GM23338 (cell line): ENCODE results near the gene HECTD2. TPM values are rescaled to one million over a fixed set of nuclear protein-coding genes. Genes with fewer than 3 reads are reported as not detected.

Source experiments
- ATAC-seq: fragments of 200-7000 bp; cut with Tn5 transposase; 3 replicates; pipeline ENCODE4 v1.9.1; 2020
- DNase-seq: peaks from one replicate; pipeline ENCODE4 v3.0.0-alpha.2; 2015; ENCODE audit warnings: low spot score
- H2AFZ ChIP-seq: fragments of 200-600 bp; sonication (generic); 2 replicates; pipeline ENCODE4 v1.8.0; 2016; ENCODE audit warnings: antibody characterized with exemption, mild to moderate bottlenecking, moderate library complexity
- H3F3A ChIP-seq: fragments of 200-600 bp; sonication (generic); replicated peaks from 2 replicates; pipeline ENCODE4 v1.8.0; 2017; ENCODE audit warnings: antibody characterized with exemption, mixed run types, low read depth
- H3K27ac ChIP-seq: fragments of 200-600 bp; sonication (generic); 2 replicates; pipeline ENCODE4 v1.6.1; 2016; ENCODE audit warnings: low read depth
- H3K27me3 ChIP-seq: fragments of 200-600 bp; sonication (generic); 2 replicates; pipeline ENCODE4 v1.8.0; 2016; ENCODE audit warnings: mild to moderate bottlenecking, mixed run types, moderate library complexity; ENCODE audit not compliant: insufficient read depth
- H3K36me3 ChIP-seq: fragments of 200-600 bp; sonication (generic); 2 replicates; pipeline ENCODE4 v1.8.0; 2016; ENCODE audit warnings: mild to moderate bottlenecking; ENCODE audit not compliant: insufficient read depth
- H3K4me1 ChIP-seq: fragments of 200-600 bp; sonication (generic); 2 replicates; pipeline ENCODE4 v1.8.0; 2016; ENCODE audit warnings: mild to moderate bottlenecking, moderate library complexity; ENCODE audit not compliant: insufficient read depth
- H3K4me2 ChIP-seq: fragments of 200-600 bp; sonication (generic); 2 replicates; pipeline ENCODE4 v1.7.1; 2017; ENCODE audit warnings: mixed run types
- H3K4me3 ChIP-seq: fragments of 200-600 bp; sonication (generic); 2 replicates; pipeline ENCODE4 v1.6.1; 2016; ENCODE audit warnings: mixed run types
- H3K79me2 ChIP-seq: fragments of 200-600 bp; sonication (generic); replicated peaks from 2 replicates; pipeline ENCODE4 v1.8.0; 2017; ENCODE audit warnings: mild to moderate bottlenecking; ENCODE audit not compliant: insufficient read depth
- H3K9me2 ChIP-seq: fragments of 200-600 bp; sonication (generic); 2 replicates; pipeline ENCODE4 v1.8.0; 2017; ENCODE audit not compliant: insufficient read depth
- H4K20me1 ChIP-seq: fragments of 200-600 bp; sonication (generic); replicated peaks from 2 replicates; pipeline ENCODE4 v1.8.0; 2017; ENCODE audit warnings: mild to moderate bottlenecking; ENCODE audit not compliant: insufficient read depth
- H3K27ac Mint-ChIP-seq: 2 replicates; pipeline ENCODE4 v1.8.0; 2020; ENCODE audit warnings: inconsistent platforms, mild to moderate bottlenecking, moderate library complexity, mixed read lengths
- H3K27me3 Mint-ChIP-seq: 3 replicates; pipeline ENCODE4 v1.8.0; 2022; ENCODE audit warnings: low read depth, mild to moderate bottlenecking, moderate library complexity, mixed read lengths, inconsistent platforms; ENCODE audit not compliant: insufficient read depth, poor library complexity
- H3K36me3 Mint-ChIP-seq: 3 replicates; pipeline ENCODE4 v1.8.0; 2021; ENCODE audit warnings: low read depth, mild to moderate bottlenecking, inconsistent platforms, moderate library complexity, mixed read lengths
- H3K4me1 Mint-ChIP-seq: 3 replicates; pipeline ENCODE4 v1.8.0; 2020; ENCODE audit warnings: mild to moderate bottlenecking, inconsistent platforms, mixed read lengths
- H3K4me3 Mint-ChIP-seq: 3 replicates; pipeline ENCODE4 v1.8.0; 2021; ENCODE audit warnings: moderate library complexity, mild to moderate bottlenecking, inconsistent platforms, mixed read lengths
- H3K9me3 Mint-ChIP-seq: 3 replicates; pipeline ENCODE4 v1.8.0; 2020; ENCODE audit warnings: moderate library complexity, mild to moderate bottlenecking, inconsistent platforms, mixed read lengths
- CREB1 ChIP-seq: fragments of 250-450 bp; sonication (Bioruptor Pico); IDR thresholded peaks from 2 replicates; pipeline ENCODE4 v1.5.0; 2020; ENCODE audit warnings: low read depth, mild to moderate bottlenecking, moderate library complexity
- EZH2 ChIP-seq: fragments of 200-600 bp; sonication (generic); IDR thresholded peaks from one replicate; pipeline ENCODE4 v1.8.0; 2017; ENCODE audit warnings: antibody characterized with exemption, mild to moderate bottlenecking, low read depth; ENCODE audit not compliant: unreplicated experiment
- EZH2phosphoT487 ChIP-seq: fragments of 200-600 bp; sonication (generic); IDR thresholded peaks from one replicate; pipeline ENCODE4 v1.8.1; 2018; ENCODE audit warnings: antibody characterized with exemption; ENCODE audit not compliant: unreplicated experiment
- JUNB ChIP-seq: IDR thresholded peaks from one replicate; pipeline ENCODE4 v1.6.1; 2016; ENCODE audit warnings: antibody characterized with exemption; ENCODE audit not compliant: unreplicated experiment
- NANOG ChIP-seq: IDR thresholded peaks from 2 replicates; pipeline ENCODE4 v1.6.1; 2016; ENCODE audit warnings: antibody characterized with exemption, borderline replicate concordance
- POLR2AphosphoS5 ChIP-seq: IDR thresholded peaks from 2 replicates; pipeline ENCODE4 v1.6.1; 2016; ENCODE audit warnings: antibody characterized with exemption, low read depth
- STAT1 ChIP-seq: IDR thresholded peaks from one replicate; pipeline ENCODE4 v1.6.1; 2016; ENCODE audit warnings: antibody characterized with exemption; ENCODE audit not compliant: unreplicated experiment
- ZNF114 ChIP-seq: fragments of 250-450 bp; sonication (Bioruptor Pico); IDR thresholded peaks from 2 replicates; pipeline ENCODE4 v1.5.0; 2020; ENCODE audit warnings: mild to moderate bottlenecking, moderate library complexity
- ZNF331 ChIP-seq: fragments of 250-450 bp; sonication (Bioruptor Pico); IDR thresholded peaks from 2 replicates; pipeline ENCODE4 v1.5.0; 2020; ENCODE audit warnings: low read depth, mild to moderate bottlenecking, moderate library complexity
- polyA plus RNA-seq: library from polyadenylated mRNA; unstranded; fragments of >200 nt; fragmentation: Nextera tagmentation; extraction: Ambion mirVana; gene quantifications from 2 replicates; pipeline ENCODE4 v1.2.1, GENCODE V29; 2016
- total RNA-seq: library from RNA; depleted of rRNA; stranded (reverse); fragments of >200 nt; shearing (Covaris generic); gene quantifications from 2 replicates; pipeline ENCODE4 v1.2.3, GENCODE V29; 2014
- TF ChIP-seq, protein P1 (sequence below), 2 experiments: fragments of 200-600 bp in 1 of 2; sonication (generic) in 1 of 2; conservative IDR thresholded peaks; 2 replicates each; pipeline versions ENCODE4 v1.5.1 to v1.6.1; 2016 to 2017; ENCODE audit warnings: antibody characterized with exemption in 2 of 2, low read depth in 2 of 2, mild to moderate bottlenecking in 2 of 2, moderate library complexity in 1 of 2
- TF ChIP-seq, protein P2 (sequence below): fragments of 250-450 bp; sonication (Bioruptor Pico); IDR thresholded peaks from 2 replicates; pipeline ENCODE4 v1.5.0; 2020; ENCODE audit warnings: mild to moderate bottlenecking, moderate library complexity
- TF ChIP-seq, protein P3 (sequence below): IDR thresholded peaks from one replicate; pipeline ENCODE4 v1.6.1; 2018; ENCODE audit warnings: antibody characterized with exemption; ENCODE audit not compliant: unreplicated experiment
- TF ChIP-seq, protein P4 (sequence below): IDR thresholded peaks from 2 replicates; pipeline ENCODE4 v1.6.1; 2016; ENCODE audit warnings: antibody characterized with exemption

The HECTD2 gene
- total and polyA plus RNA-seq, 2 experiments from 2014 or later, result 8.5 to 14.4 TPM

DNA sequence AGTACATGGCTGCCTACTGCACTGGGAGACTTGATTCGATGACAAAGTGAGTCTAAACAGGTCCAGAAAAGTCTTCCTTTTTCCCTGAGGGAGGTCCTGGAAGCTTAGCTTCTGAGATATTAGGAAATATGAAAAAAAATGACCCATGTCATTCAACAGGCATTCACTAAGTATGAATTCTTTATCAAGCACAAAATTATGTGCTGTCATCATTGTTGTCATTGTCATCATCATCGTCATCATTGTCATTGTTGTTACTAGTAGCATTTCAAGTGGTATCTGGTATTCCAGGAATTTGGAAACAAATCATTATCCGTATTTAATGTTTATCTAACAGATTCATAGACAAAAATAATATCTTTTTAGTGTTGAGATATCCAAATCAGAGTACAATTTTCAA lies 49.7 kb upstream of the HECTD2 start:
- peaks cover 1% of the 10 kb centered on the region for H3K27me3 Mint-ChIP-seq

More for the DNA sequence above, 49.7 kb upstream of the HECTD2 start:
- Mint-ChIP-seq H3K4me3 (no peak overlapping the region), H3K9me3 (peaks cover 2% of the 10 kb centered on the region; the same call in 1 of the 3 replicates), H3K36me3 (no peaks in the 10 kb centered on the region), H3K4me1 (no peaks in the 10 kb centered on the region), H3K27ac (no peak overlapping the region)
- H3F3A ChIP-seq, result no peaks in the 10 kb centered on the region
- H3K27me3 ChIP-seq, result no peaks in the 10 kb centered on the region
- no peak overlapping the region for H3K4me3 ChIP-seq
- H3K36me3 ChIP-seq, result no peaks in the 10 kb centered on the region
- H3K27ac ChIP-seq, result no peak overlapping the region
- no peak overlapping the region for H3K4me2 ChIP-seq
- no peaks in the 10 kb centered on the region for H4K20me1 ChIP-seq
- no peaks in the 10 kb centered on the region; the same call in 1 of the 2 replicates for H3K9me2 ChIP-seq
- no peaks in the 10 kb centered on the region for H3K4me1 ChIP-seq
- DNase-seq, result no peak
- no peak for ATAC-seq
- no peak overlapping the region for H2AFZ ChIP-seq
- no peaks in the 10 kb centered on the region for H3K79me2 ChIP-seq
- TF ChIP-seq, protein P1, sequence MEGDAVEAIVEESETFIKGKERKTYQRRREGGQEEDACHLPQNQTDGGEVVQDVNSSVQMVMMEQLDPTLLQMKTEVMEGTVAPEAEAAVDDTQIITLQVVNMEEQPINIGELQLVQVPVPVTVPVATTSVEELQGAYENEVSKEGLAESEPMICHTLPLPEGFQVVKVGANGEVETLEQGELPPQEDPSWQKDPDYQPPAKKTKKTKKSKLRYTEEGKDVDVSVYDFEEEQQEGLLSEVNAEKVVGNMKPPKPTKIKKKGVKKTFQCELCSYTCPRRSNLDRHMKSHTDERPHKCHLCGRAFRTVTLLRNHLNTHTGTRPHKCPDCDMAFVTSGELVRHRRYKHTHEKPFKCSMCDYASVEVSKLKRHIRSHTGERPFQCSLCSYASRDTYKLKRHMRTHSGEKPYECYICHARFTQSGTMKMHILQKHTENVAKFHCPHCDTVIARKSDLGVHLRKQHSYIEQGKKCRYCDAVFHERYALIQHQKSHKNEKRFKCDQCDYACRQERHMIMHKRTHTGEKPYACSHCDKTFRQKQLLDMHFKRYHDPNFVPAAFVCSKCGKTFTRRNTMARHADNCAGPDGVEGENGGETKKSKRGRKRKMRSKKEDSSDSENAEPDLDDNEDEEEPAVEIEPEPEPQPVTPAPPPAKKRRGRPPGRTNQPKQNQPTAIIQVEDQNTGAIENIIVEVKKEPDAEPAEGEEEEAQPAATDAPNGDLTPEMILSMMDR (conservative IDR thresholded peaks at IDR 0.05; ENCODE audit: low read depth in 2 of 2), result no peak
- TF ChIP-seq EZH2 (no peak), JUNB (no peak), ZNF331 (CRISPR knock-in tag) (no peak), POLR2AphosphoS5 (no peak), ZNF114 (no peak), STAT1 (no peak), EZH2phosphoT487 (no peak), NANOG (no peak), CREB1 (CRISPR knock-in tag) (no peak)
- TF ChIP-seq, protein P2, sequence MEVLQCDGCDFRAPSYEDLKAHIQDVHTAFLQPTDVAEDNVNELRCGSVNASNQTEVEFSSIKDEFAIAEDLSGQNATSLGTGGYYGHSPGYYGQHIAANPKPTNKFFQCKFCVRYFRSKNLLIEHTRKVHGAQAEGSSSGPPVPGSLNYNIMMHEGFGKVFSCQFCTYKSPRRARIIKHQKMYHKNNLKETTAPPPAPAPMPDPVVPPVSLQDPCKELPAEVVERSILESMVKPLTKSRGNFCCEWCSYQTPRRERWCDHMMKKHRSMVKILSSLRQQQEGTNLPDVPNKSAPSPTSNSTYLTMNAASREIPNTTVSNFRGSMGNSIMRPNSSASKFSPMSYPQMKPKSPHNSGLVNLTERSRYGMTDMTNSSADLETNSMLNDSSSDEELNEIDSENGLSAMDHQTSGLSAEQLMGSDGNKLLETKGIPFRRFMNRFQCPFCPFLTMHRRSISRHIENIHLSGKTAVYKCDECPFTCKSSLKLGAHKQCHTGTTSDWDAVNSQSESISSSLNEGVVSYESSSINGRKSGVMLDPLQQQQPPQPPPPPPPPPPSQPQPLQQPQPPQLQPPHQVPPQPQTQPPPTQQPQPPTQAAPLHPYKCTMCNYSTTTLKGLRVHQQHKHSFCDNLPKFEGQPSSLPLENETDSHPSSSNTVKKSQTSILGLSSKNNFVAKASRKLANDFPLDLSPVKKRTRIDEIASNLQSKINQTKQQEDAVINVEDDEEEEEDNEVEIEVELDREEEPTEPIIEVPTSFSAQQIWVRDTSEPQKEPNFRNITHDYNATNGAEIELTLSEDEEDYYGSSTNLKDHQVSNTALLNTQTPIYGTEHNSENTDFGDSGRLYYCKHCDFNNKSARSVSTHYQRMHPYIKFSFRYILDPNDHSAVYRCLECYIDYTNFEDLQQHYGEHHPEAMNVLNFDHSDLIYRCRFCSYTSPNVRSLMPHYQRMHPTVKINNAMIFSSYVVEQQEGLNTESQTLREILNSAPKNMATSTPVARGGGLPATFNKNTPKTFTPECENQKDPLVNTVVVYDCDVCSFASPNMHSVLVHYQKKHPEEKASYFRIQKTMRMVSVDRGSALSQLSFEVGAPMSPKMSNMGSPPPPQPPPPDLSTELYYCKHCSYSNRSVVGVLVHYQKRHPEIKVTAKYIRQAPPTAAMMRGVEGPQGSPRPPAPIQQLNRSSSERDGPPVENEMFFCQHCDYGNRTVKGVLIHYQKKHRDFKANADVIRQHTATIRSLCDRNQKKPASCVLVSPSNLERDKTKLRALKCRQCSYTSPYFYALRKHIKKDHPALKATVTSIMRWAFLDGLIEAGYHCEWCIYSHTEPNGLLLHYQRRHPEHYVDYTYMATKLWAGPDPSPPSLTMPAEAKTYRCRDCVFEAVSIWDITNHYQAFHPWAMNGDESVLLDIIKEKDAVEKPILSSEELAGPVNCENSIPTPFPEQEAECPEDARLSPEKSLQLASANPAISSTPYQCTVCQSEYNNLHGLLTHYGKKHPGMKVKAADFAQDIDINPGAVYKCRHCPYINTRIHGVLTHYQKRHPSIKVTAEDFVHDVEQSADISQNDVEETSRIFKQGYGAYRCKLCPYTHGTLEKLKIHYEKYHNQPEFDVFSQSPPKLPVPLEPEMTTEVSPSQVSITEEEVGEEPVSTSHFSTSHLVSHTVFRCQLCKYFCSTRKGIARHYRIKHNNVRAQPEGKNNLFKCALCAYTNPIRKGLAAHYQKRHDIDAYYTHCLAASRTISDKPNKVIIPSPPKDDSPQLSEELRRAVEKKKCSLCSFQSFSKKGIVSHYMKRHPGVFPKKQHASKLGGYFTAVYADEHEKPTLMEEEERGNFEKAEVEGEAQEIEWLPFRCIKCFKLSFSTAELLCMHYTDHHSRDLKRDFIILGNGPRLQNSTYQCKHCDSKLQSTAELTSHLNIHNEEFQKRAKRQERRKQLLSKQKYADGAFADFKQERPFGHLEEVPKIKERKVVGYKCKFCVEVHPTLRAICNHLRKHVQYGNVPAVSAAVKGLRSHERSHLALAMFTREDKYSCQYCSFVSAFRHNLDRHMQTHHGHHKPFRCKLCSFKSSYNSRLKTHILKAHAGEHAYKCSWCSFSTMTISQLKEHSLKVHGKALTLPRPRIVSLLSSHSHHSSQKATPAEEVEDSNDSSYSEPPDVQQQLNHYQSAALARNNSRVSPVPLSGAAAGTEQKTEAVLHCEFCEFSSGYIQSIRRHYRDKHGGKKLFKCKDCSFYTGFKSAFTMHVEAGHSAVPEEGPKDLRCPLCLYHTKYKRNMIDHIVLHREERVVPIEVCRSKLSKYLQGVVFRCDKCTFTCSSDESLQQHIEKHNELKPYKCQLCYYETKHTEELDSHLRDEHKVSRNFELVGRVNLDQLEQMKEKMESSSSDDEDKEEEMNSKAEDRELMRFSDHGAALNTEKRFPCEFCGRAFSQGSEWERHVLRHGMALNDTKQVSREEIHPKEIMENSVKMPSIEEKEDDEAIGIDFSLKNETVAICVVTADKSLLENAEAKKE (CRISPR knock-in tag), result no peak
- TF ChIP-seq, protein P3, sequence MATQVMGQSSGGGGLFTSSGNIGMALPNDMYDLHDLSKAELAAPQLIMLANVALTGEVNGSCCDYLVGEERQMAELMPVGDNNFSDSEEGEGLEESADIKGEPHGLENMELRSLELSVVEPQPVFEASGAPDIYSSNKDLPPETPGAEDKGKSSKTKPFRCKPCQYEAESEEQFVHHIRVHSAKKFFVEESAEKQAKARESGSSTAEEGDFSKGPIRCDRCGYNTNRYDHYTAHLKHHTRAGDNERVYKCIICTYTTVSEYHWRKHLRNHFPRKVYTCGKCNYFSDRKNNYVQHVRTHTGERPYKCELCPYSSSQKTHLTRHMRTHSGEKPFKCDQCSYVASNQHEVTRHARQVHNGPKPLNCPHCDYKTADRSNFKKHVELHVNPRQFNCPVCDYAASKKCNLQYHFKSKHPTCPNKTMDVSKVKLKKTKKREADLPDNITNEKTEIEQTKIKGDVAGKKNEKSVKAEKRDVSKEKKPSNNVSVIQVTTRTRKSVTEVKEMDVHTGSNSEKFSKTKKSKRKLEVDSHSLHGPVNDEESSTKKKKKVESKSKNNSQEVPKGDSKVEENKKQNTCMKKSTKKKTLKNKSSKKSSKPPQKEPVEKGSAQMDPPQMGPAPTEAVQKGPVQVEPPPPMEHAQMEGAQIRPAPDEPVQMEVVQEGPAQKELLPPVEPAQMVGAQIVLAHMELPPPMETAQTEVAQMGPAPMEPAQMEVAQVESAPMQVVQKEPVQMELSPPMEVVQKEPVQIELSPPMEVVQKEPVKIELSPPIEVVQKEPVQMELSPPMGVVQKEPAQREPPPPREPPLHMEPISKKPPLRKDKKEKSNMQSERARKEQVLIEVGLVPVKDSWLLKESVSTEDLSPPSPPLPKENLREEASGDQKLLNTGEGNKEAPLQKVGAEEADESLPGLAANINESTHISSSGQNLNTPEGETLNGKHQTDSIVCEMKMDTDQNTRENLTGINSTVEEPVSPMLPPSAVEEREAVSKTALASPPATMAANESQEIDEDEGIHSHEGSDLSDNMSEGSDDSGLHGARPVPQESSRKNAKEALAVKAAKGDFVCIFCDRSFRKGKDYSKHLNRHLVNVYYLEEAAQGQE, result no peak
- TF ChIP-seq, protein P4, sequence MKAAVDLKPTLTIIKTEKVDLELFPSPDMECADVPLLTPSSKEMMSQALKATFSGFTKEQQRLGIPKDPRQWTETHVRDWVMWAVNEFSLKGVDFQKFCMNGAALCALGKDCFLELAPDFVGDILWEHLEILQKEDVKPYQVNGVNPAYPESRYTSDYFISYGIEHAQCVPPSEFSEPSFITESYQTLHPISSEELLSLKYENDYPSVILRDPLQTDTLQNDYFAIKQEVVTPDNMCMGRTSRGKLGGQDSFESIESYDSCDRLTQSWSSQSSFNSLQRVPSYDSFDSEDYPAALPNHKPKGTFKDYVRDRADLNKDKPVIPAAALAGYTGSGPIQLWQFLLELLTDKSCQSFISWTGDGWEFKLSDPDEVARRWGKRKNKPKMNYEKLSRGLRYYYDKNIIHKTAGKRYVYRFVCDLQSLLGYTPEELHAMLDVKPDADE, result no peak
